NB4 (cell line): Measurements from ENCODE around the gene MGMT.

ENCODE experiments used
- CTCF ChIP-seq: IDR thresholded peaks from one replicate; pipeline ENCODE4 v1.5.1; 2012; ENCODE audit warnings: low read depth, low read length
- POLR2A ChIP-seq: IDR thresholded peaks from 2 replicates; pipeline ENCODE4 v1.6.1; 2011; ENCODE audit warnings: mild to moderate bottlenecking; ENCODE audit not compliant: insufficient read length; ENCODE audit errors: extremely low read depth
- TF ChIP-seq, protein P1 (sequence below): IDR thresholded peaks from 2 replicates; pipeline ENCODE4 v1.6.1; 2011; ENCODE audit warnings: low read depth, low read length

DNA sequence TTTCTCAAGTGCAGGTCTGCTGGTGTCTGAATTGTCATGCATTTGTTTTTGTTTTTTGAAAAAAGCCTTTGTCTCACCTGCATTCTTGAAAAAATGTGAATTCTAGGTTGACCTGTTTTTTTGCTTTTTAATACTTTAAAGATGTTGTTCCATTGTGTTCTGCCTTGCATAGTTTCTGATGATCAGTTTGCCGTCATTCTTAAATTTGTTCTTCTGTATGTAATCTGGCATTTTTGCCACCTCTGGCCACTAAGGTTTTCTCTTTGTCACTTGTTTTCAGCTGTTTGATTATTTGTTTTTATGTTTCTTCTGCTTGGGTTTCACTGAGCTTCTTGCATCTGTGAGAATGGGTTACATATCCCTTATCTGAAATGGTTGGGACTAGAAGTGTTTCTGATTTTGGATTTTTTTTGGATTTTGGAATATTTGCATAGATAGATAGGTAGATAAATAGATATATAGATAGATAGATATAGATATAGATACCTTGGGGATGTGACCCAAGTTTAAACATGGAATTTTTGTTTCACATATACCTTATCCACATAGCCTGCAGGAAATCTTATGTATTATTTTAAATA is 16.5 kb downstream of the MGMT start:
- TF ChIP-seq CTCF (no peak), POLR2A (no peak)
- TF ChIP-seq, protein P1, sequence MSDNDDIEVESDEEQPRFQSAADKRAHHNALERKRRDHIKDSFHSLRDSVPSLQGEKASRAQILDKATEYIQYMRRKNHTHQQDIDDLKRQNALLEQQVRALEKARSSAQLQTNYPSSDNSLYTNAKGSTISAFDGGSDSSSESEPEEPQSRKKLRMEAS, result no peak
